Measurements from ENCODE around the gene FYB1. TPM values are rescaled to one million over a fixed set of nuclear protein-coding genes. Genes with fewer than 3 reads are reported as not detected.

Gene FYB1
- total and polyA plus RNA-seq, 2 donors (not counting 1 experiment from before 2014, with no cell fraction given): not detected

DNA sequence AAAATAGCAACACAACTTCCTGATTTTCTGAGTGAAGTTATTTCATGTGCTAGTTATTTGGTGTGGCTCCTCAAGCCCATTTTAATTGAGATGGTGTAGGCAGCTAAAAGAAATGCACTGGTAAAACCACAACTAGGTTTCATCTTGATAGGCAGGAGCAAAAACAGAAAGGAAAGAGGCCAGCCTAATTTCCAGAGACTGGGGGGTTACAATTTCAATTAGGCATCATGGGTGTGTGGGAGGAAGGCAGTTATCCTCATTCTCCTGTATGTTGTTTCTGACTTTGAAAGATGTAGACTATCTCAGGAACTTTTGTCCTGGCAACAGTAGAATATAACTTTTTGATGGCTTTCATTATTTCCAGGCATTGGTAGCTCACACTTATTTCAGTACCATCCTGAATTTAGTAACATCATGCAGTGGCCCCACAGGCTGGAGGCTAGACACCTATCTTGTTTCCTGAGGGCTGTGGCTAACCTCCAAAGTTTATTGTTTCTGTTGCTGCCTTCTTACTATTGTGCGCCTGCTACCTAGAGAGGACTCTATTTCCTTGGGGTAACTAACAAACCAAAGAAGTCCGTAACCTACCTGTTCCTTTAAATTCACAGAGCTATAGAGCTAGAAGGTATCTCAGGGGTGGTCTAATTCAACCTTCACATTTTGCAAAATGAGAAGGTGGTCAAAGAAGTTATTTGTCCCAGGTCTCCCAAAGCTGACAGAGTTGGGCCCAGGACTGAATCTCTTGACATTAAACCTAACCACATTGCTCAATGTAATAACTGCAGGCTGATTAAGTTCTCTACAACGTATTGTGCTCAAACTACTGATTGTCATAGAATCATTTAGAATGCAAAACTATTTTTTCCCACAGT lies 42.4 kb downstream of the FYB1 start:
- Histone ChIP-seq H3K27me3 (ENCODE audit: control insufficient read depth, insufficient read depth, low read length) (peaks cover 2% of the 10 kb centered on the region), H3K36me3 (ENCODE audit: control insufficient read depth, insufficient read depth, low read length) (no peaks in the 10 kb centered on the region), H3K4me2 (ENCODE audit: extremely low read depth, insufficient read depth, low read length) (no peak overlapping the region), H3K4me3 (replicated peaks in 1 of 4; ENCODE audit: control extremely low read depth in 1 of 4, insufficient read depth in 1 of 4, low read depth in 3 of 4, low read length in 4 of 4) (no peak overlapping the region), H3K27ac (ENCODE audit: insufficient read depth, low read length) (no peak overlapping the region), H3K9ac (ENCODE audit: insufficient read depth, low read length) (no peak overlapping the region), H3K79me2 (ENCODE audit: control insufficient read depth, insufficient read depth, low read length) (no peaks in the 10 kb centered on the region), H3K9me3 (ENCODE audit: control insufficient read depth, insufficient read depth, low read depth, low read length) (no peaks in the 10 kb centered on the region), H4K20me1 (ENCODE audit: control insufficient read depth, extremely low read depth, insufficient read depth, low read length) (no peaks in the 10 kb centered on the region), H3K4me1 (ENCODE audit: control insufficient read depth, extremely low read depth, insufficient read depth, low read length) (no peaks in the 10 kb centered on the region), H2AFZ (ENCODE audit: low read length) (no peak overlapping the region)
- no peak for DNase-seq (ENCODE audit: low read depth in 2 of 2)
- no peak for TF ChIP-seq CTCF (conservative IDR thresholded peaks at IDR 0.05 in 1 of 2, IDR thresholded peaks at IDR 0.05 in 1 of 2; ENCODE audit: low read depth in 1 of 2, low read length in 2 of 2)

- Histone ChIP-seq H3K9me3 (ENCODE audit: control insufficient read depth, insufficient read depth, low read depth, low read length) (no peaks in the 10 kb centered on the region), H3K27ac (ENCODE audit: insufficient read depth, low read length) (no peak overlapping the region), H3K9ac (ENCODE audit: insufficient read depth, low read length) (no peak overlapping the region), H3K27me3 (ENCODE audit: control insufficient read depth, insufficient read depth, low read length) (peaks cover 2% of the 10 kb centered on the region), H3K4me3 (replicated peaks in 1 of 4; ENCODE audit: control extremely low read depth in 1 of 4, insufficient read depth in 1 of 4, low read depth in 3 of 4, low read length in 4 of 4) (no peak overlapping the region), H2AFZ (ENCODE audit: low read length) (no peak overlapping the region), H3K4me2 (ENCODE audit: extremely low read depth, insufficient read depth, low read length) (no peak overlapping the region), H3K79me2 (ENCODE audit: control insufficient read depth, insufficient read depth, low read length) (no peaks in the 10 kb centered on the region), H3K4me1 (ENCODE audit: control insufficient read depth, extremely low read depth, insufficient read depth, low read length) (no peaks in the 10 kb centered on the region), H4K20me1 (ENCODE audit: control insufficient read depth, extremely low read depth, insufficient read depth, low read length) (no peaks in the 10 kb centered on the region), H3K36me3 (ENCODE audit: control insufficient read depth, insufficient read depth, low read length) (no peaks in the 10 kb centered on the region)
- DNase-seq (ENCODE audit: low read depth in 2 of 2): no peak
- TF ChIP-seq EZH2 (IDR thresholded peaks at IDR 0.05; ENCODE audit: low read length, missing control alignments) (no peak), CTCF (conservative IDR thresholded peaks at IDR 0.05 in 1 of 2, IDR thresholded peaks at IDR 0.05 in 1 of 2; ENCODE audit: low read depth in 1 of 2, low read length in 2 of 2) (no peak)
Observed at GRCh38 chr5:39175273-39175955, 43.9 kb downstream of the FYB1 start.

DNA sequence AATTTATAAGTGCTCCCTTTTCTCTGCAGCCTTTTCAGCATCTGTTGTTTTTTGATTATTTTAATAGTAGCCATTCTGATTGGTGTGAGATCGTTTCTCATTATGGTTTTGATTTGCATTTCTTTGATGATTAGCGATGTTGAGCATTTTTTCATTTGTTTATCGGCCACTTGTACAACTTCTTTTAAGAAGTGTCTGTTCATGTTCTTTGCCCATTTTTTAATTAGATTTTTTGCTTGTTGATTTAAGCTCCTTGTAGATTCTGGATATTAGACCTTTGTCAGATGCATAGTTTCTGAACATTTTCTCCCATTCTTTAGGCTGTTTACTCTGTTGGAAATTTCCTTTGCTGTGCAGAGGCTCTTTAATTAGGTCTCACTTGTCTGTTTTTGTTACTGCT lies 46.3 kb downstream of the FYB1 start:
- H3K4me2 ChIP-seq (ENCODE audit: extremely low read depth, insufficient read depth, low read length): no peak overlapping the region
- no peak overlapping the region for H2AFZ ChIP-seq (ENCODE audit: low read length)
- H3K4me1 ChIP-seq (ENCODE audit: control insufficient read depth, extremely low read depth, insufficient read depth, low read length): no peaks in the 10 kb centered on the region
- no peak overlapping the region for H3K27ac ChIP-seq (ENCODE audit: insufficient read depth, low read length)
- H4K20me1 ChIP-seq (ENCODE audit: control insufficient read depth, extremely low read depth, insufficient read depth, low read length): no peaks in the 10 kb centered on the region
- H3K79me2 ChIP-seq (ENCODE audit: control insufficient read depth, insufficient read depth, low read length): no peaks in the 10 kb centered on the region
- no peak overlapping the region for H3K9ac ChIP-seq (ENCODE audit: insufficient read depth, low read length)
- H3K9me3 ChIP-seq (ENCODE audit: control insufficient read depth, insufficient read depth, low read depth, low read length): no peaks in the 10 kb centered on the region
- no peak for DNase-seq (ENCODE audit: low read depth in 2 of 2)
- TF ChIP-seq CTCF (conservative IDR thresholded peaks at IDR 0.05 in 1 of 2, IDR thresholded peaks at IDR 0.05 in 1 of 2; ENCODE audit: low read depth in 1 of 2, low read length in 2 of 2): no peak
- no peak for TF ChIP-seq EZH2 (IDR thresholded peaks at IDR 0.05; ENCODE audit: low read length, missing control alignments)
- no peaks in the 10 kb centered on the region for H3K27me3 ChIP-seq (ENCODE audit: control insufficient read depth, insufficient read depth, low read length)
- no peak overlapping the region for H3K4me3 ChIP-seq (replicated peaks in 1 of 4; ENCODE audit: control extremely low read depth in 1 of 4, insufficient read depth in 1 of 4, low read depth in 3 of 4, low read length in 4 of 4)
- H3K36me3 ChIP-seq (ENCODE audit: control insufficient read depth, insufficient read depth, low read length): no peaks in the 10 kb centered on the region

All from fibroblast of lung (primary cell).